NCI-H69 (cell line): Measurements from ENCODE around the gene MYH9.
"Not testable (repeated sequence)": the region's sequence is repeated elsewhere in the genome, so short reads cannot be mapped to it uniquely, and the experiment has no call there.

ENCODE experiments used
- DNase-seq: peaks from one replicate; lab custom pipeline; 2025; lab: John Stamatoyannopoulos, UW

The MYH9 gene

GRCh38 chr22:36267058-36267457 is 120.7 kb downstream of the MYH9 start:
- no peak for DNase-seq

DNA sequence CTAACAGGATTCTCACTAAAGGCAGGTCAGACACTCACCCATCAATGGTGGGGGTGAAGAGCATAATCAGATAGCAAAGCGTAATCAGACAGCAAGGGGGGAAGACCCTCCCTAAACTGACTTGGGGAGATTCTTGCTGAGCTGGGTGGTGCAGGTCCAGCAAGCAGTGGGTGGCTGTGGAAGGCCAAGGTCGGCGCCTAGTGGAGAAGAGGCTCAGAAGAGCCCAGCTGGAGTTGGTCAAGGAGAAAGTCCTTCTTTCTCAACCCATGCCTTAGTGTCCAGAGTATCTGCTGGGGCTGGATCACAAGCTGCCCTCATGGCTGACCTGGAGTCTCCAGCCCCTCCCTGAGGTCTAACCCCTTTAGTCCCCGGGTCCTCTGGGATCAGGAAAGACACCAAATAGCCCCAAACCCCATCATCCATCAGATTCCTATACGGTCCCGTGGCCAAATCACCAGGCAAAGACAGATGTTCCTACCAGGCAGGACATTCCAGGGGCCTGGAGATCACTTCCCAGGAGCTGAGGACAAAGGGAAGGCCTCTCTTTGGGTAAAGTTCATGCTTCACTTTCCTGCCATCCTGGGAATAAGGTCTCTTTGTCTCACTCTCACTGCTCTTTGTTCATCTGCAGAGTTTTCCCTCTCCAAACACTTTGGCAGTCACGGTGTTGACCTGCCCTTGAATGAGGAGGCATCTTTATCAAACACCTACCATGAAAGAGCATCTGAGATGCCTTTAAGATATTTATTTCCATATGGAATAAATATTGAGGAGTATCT is 123.7 kb downstream of the MYH9 start:
- not testable (repeated sequence) for DNase-seq

- not testable (repeated sequence) for DNase-seq
Observed at GRCh38 chr22:36263216-36263673, 124.5 kb downstream of the MYH9 start.

DNA sequence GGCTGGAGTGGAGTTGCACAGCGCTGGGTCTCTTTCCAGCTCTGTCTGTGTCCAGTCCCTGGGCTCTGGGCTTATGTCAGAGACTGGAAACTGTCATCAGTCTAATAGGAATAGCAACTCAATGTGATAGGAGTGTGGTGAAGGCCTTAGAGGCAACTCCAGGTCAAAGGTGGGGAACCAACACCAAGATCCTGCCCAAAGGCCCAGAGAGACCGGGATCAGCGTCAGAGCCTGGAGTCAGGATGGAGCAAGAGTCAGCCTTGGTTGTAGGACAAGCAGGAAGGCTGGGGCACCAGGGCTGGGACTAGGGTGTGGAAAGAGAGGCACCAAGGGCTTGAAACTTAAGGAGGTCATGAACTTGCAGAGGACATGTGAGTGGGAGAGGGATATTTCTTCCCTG is 125.5 kb downstream of the MYH9 start:
- not testable (repeated sequence) for DNase-seq

GRCh38 chr22:36261675-36262074 is 126.1 kb downstream of the MYH9 start:
- peak; percentile 26 for DNase-seq

GRCh38 chr22:36259615-36260300 is 128.0 kb downstream of the MYH9 start:
- no peak for DNase-seq

- DNase-seq: peak; percentile 43
Observed at GRCh38 chr22:36258701-36259614, 128.8 kb downstream of the MYH9 start.

GRCh38 chr22:36257948-36258670 is 129.7 kb downstream of the MYH9 start:
- peak; percentile 31 for DNase-seq

GRCh38 chr22:36257308-36257707 is 130.5 kb downstream of the MYH9 start:
- no peak for DNase-seq

DNA sequence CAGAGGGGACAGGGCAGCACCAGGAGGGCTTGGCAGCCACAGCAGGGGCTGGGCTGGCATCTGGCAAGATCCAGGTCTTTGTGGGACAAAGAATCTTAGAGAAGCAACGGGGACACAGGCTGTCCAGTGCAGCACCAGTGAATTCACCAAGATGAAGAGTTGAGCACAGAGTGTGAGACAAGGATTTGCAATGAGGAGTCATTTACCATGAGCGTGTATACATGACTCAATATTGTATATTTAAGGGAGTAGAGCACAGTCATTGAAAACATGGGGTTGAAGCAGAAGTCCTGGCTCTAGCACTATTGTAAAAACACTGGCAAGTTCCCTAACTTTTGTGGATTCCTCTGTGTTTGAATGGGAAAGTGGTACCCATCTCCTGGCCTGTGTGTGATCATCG is 131.3 kb downstream of the MYH9 start:
- no peak for DNase-seq

GRCh38 chr22:36255572-36255971 is 132.2 kb downstream of the MYH9 start:
- DNase-seq: not testable (repeated sequence)

GRCh38 chr22:36253523-36254490 is 134.0 kb downstream of the MYH9 start:
- peak; percentile 82 for DNase-seq

DNA sequence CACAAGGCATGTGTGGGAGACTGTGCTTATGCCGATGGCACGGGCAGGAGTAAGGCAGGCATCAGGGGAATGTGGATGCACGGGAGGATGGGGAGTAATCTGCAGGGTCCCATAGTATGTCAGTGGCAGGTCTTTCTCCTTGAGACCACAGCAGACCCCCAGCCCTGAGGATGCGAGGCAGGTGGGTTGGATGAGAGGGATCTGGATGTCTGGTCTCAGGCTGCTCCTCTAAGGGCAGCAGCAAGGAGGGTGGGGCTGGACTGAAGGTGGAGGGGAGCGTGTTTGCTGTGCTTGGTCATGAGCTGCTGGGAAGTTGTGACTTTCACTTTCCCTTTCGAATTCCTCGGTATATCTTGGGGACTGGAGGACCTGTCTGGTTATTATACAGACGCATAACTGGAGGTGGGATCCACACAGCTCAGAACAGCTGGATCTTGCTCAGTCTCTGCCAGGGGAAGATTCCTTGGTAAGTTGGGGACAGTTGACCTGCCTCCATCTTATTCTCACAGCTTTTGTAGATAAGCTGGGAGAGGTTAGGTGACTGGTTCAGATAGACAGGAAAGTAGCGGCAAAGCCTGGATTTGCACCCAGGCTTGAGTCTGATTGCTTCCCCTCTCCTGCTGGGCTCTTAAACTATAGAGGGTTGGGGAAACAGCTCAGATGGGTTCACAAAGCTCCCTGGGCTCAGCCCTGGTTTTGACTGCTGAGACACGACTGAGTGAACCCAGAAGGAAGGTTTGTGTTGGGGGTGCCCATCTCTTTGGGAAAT is 134.8 kb downstream of the MYH9 start, which contains the start of gene APOL1:
APOL1 (plus strand) TSS at position 380 of the 769 bp plus-strand sequence. CDS start 1,823 bp downstream, outside the sequence.
- DNase-seq: no peak

GRCh38 chr22:36251979-36252608 is 135.7 kb downstream of the MYH9 start:
- not testable (repeated sequence) for DNase-seq

DNA sequence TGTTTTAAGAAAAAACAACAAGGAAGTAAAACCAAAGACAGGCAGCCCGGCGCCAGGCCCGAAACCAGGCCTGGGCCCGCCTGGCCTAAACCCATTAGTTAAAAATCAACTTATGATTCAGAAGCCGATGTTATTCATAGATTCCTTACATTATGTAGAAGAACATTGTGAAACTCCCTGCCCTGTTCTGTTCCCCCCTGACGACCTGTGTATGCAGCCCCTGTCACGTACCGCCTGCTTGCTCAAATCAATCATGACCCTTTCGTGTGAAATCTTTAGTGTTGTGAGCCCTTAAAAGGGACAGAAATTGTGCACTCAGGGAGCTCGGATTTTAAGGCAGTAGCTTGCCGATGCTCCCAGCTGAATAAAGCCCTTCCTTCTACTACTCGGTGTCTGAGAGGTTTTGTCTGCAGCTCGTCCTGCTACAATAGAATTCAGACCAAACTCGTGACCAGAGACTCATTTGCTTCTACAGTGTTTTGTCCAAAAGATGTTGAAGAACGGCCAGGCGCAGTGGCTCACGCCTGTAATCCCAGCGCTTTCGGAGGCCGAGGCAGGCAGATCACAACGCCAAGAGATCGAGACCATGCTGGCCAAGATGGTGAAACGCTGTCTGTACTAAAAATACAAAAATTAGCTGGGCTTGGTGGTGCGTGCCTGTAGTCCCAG is 137.3 kb downstream of the MYH9 start:
- DNase-seq: not testable (repeated sequence)

DNA sequence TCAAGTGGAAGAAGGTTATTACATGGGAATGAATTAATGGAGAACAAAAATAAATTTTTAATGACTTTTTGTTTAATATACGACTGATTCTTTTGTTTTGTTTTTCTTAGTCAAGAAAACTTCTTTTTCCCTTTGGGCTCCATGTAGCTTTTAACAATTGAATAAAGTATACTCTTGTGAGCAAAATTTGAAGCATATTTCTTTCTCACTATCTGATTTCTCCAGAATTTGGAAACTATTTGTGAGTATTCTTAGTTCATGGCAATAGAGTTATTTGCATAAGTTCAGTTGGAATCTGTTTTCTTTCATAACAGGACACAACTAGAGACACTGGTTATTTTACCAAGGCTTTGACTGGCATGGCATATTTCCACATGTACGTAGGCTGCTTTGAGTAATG is 138.6 kb downstream of the MYH9 start:
- DNase-seq: no peak

GRCh38 chr22:36247955-36248354 is 139.8 kb downstream of the MYH9 start:
- no peak for DNase-seq

- DNase-seq: no peak
Observed at GRCh38 chr22:36246718-36247117, 141.0 kb downstream of the MYH9 start.
